ENCODE measurements around the gene RCAN2. TPM values are rescaled to one million over a fixed set of nuclear protein-coding genes. Genes with fewer than 3 reads are reported as not detected.

RCAN2 gene
- total RNA-seq, 4 donors from 2014 or later = 4.7 to 23.1 (median 6.6) TPM

DNA sequence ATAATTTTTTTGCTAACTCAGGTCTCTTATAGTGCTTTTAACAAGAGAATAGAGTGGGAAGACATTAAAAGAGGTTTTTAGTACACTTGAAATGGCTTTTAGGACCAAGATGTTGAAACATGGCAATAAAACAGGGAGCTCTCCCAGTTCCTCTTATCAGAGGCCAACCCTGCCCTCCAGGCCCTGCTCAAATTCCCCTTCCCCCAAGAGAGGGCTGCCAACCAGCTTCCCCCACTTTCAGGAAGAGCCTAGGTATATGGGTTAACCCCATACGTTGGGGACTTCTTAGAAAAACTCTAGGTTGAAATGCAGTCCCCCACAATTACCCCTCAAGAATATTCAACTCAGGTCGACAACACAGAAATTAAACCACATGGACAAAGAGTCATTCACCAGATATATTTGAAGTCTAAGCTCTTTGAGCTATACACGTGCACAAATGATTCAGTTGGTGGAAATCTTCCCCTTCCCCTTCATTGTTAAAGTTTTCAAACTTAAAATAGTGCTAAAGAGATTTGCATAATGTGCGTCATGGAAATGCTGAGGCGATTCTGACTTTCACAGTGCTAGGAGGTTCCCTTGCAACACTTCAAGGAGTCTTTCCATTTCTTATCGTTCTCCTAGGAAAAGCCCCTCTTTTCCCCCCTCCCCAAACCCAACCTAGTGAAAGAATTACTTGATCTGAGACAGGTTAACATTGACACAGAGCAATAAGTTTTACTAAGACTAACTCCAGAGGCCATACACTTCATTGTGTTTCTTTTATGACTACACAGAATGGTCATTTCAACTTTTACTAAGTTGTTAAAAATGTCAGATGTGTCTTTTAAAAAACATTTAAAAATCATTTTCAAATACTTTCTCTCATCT, 270.7 kb downstream of the RCAN2 start:
- no peaks in the 10 kb centered on the region for H3K9me3 ChIP-seq
- H3K4me1 ChIP-seq = peaks cover 0 to 12% (median 0%) of the 10 kb centered on the region in 4 donors
- H3K4me3 ChIP-seq = no peak overlapping the region
- no peaks in the 10 kb centered on the region for H3K36me3 ChIP-seq
- no peaks in the 10 kb centered on the region for H3K27me3 ChIP-seq
- TF ChIP-seq, protein P1, sequence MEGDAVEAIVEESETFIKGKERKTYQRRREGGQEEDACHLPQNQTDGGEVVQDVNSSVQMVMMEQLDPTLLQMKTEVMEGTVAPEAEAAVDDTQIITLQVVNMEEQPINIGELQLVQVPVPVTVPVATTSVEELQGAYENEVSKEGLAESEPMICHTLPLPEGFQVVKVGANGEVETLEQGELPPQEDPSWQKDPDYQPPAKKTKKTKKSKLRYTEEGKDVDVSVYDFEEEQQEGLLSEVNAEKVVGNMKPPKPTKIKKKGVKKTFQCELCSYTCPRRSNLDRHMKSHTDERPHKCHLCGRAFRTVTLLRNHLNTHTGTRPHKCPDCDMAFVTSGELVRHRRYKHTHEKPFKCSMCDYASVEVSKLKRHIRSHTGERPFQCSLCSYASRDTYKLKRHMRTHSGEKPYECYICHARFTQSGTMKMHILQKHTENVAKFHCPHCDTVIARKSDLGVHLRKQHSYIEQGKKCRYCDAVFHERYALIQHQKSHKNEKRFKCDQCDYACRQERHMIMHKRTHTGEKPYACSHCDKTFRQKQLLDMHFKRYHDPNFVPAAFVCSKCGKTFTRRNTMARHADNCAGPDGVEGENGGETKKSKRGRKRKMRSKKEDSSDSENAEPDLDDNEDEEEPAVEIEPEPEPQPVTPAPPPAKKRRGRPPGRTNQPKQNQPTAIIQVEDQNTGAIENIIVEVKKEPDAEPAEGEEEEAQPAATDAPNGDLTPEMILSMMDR (IDR thresholded peaks at IDR 0.05) = no peak
- TF ChIP-seq POLR2A (IDR thresholded peaks at IDR 0.05) = no peak
- peak in 1 of 3 donors; percentile 39 for DNase-seq
- H3K27ac ChIP-seq = no peak overlapping the region

DNA sequence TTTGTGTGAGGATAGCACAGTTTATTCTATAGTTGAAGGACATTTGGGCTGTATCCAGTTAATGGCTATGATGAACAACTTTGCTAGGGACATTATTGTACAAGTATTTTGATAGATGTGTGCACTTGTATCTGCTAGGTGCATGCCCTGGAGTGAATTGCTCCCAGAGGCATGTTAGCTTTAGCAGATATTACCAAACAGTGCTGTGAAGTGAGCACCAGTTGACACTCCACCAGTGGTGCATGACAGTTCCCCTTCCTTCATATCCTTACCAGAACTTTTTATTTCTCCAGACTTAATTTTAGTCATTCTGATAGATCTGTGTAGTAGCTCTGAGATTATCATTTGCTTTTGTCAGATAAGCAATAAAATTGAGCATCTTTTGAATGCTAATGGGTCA, 271.6 kb downstream of the RCAN2 start:
- TF ChIP-seq, protein P1 (IDR thresholded peaks at IDR 0.05) = no peak
- no peak for TF ChIP-seq POLR2A (IDR thresholded peaks at IDR 0.05)
- H3K4me1 ChIP-seq = peaks cover 0 to 12% (median 0%) of the 10 kb centered on the region in 4 donors
- no peak overlapping the region for H3K27ac ChIP-seq
- DNase-seq = no peak
- H3K9me3 ChIP-seq = no peaks in the 10 kb centered on the region
- no peaks in the 10 kb centered on the region for H3K36me3 ChIP-seq
- H3K4me3 ChIP-seq = no peak overlapping the region
- H3K27me3 ChIP-seq = no peaks in the 10 kb centered on the region

DNA sequence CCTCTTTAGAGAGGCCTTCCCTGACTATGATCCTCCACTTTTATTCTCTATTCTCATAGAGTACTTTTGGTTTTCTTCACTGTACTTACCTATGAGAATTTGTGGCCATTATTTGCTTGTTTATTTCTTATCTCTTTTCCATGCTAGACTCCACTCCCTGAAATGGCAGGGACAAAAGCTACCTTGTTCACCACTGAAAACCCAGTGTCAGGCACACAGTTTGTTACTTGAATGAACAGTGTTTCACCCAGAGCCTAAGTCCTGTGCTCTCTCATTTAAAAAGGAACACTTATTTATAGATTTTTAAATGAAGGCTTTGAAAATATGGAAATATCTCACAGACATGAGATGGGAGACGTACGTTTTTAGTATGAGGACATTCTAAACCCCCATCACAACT, 272.8 kb downstream of the RCAN2 start:
- H3K4me1 ChIP-seq = peaks cover 0 to 12% (median 0%) of the 10 kb centered on the region in 4 donors
- H3K4me3 ChIP-seq = no peak overlapping the region
- no peaks in the 10 kb centered on the region for H3K36me3 ChIP-seq
- no peaks in the 10 kb centered on the region for H3K9me3 ChIP-seq
- TF ChIP-seq, protein P1 (IDR thresholded peaks at IDR 0.05) = no peak
- TF ChIP-seq POLR2A (IDR thresholded peaks at IDR 0.05) = no peak
- H3K27me3 ChIP-seq = no peaks in the 10 kb centered on the region
- no peak for DNase-seq
- peak overlapping the region in 2 of 4 donors; percentile 11 to 21 for H3K27ac ChIP-seq

DNA sequence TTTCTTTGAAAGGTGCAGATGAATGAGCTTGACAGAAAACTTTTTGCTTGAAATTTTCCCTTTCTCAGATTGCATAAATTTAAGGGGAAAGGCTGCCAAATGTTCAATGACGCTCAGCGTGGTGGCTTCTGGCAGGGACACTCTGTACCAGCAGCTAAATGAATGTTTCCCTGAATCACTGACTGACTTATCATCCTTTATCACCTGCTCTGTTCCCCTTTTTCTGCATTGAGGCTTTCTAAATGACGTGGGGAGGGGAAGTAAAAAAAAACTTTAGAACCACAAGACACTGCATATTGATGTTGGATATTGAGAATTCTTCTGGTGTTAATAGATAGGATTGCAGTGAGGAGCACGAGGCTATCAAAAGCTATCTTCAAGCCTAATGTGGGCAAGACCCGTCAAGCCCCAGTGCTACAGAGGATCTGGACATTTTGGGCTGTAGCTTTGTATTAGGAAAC, 273.5 kb downstream of the RCAN2 start:
- peak in 2 of 3 donors; percentile 56 to 58 for DNase-seq
- no peak for TF ChIP-seq POLR2A (IDR thresholded peaks at IDR 0.05)
- TF ChIP-seq, protein P1 (IDR thresholded peaks at IDR 0.05) = no peak
- Histone ChIP-seq H3K36me3 (no peaks in the 10 kb centered on the region), H3K4me3 (no peak overlapping the region), H3K27me3 (no peaks in the 10 kb centered on the region), H3K27ac (peak overlapping the region in 3 of 4 donors; percentile 11 to 49 (median 21)), H3K9me3 (no peaks in the 10 kb centered on the region), H3K4me1 (peaks cover 0 to 12% (median 0%) of the 10 kb centered on the region in 4 donors)

DNA sequence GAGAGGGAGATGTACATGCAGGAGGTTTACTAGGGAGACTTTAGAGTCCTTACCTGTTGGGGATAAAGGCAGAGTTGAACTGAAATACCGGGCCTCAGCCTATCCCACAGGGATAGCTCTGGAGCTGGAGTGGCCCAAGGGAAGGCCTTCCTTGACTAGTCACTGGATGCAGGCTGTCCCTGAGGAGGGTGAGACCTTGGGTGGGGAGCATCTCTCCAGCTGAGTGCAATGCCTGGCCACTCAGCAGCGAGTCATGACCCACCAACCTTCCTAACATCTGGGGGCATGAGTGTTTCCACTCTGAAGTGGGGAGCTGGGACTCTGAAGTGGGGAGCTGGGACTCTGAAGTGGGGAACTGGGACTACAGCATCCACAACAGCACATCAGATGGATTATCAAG, 274.4 kb downstream of the RCAN2 start:
- Histone ChIP-seq H3K27ac (no peak overlapping the region), H3K27me3 (no peaks in the 10 kb centered on the region), H3K4me1 (peaks cover 0 to 12% (median 0%) of the 10 kb centered on the region in 4 donors), H3K9me3 (no peaks in the 10 kb centered on the region), H3K4me3 (no peak overlapping the region), H3K36me3 (no peaks in the 10 kb centered on the region)
- DNase-seq = no peak
- no peak for TF ChIP-seq POLR2A (IDR thresholded peaks at IDR 0.05)
- TF ChIP-seq, protein P1 (IDR thresholded peaks at IDR 0.05) = no peak
